GM12878 (cell line): ENCODE data around the gene CPVL. TPM values are rescaled to one million over a fixed set of nuclear protein-coding genes. Genes with fewer than 3 reads are reported as not detected.

Source experiments
- ATAC-seq: fragments of 200-7000 bp; cut with Tn5 transposase; 3 replicates; pipeline ENCODE4 v1.9.1; 2020; ENCODE audit warnings: mild to moderate bottlenecking, moderate library complexity
- BruUV-seq: library from RNA; stranded (reverse); fragments of 400-500 nt; replicated peaks from 2 replicates; lab custom pipeline; 2021; lab: Mats Ljungman, UMichigan
- CTCF ChIA-PET: fragments of 300-600 bp; sonication (Branson Sonifier 250); formaldehyde crosslinking; extraction: SDS; loops from one replicate; lab custom pipeline; 2021; ENCODE audit warnings: inconsistent platforms; lab: Yijun Ruan, JAX
- POLR2A ChIA-PET: fragments of 350-600 bp; formaldehyde crosslinking; extraction: SDS; loops from one replicate; lab custom pipeline; 2021; ENCODE audit warnings: inconsistent platforms; lab: Charles Lee
- RAD21 ChIA-PET: fragments of 300-600 bp; sonication (Branson Sonifier 250); formaldehyde crosslinking; loops from one replicate; lab custom pipeline; 2023; ENCODE audit warnings: antibody characterized with exemption; ENCODE audit not compliant: unreplicated experiment; lab: Charles Lee
- SMC1A ChIA-PET: fragments of 300-600 bp; sonication (Branson Sonifier 250); formaldehyde crosslinking; loops from one replicate; lab custom pipeline; 2023; ENCODE audit not compliant: unreplicated experiment, uncharacterized antibody; lab: Charles Lee
- DNase-seq: peaks from one replicate; pipeline ENCODE4 v3.0.0-alpha.2; 2011; ENCODE audit warnings: low read depth, low spot score
- FAIRE-seq: peaks from 3 replicates; lab custom pipeline; 2011; peaks lifted over from hg19 to GRCh38; lab: Jason Lieb, UNC
- H2AFZ ChIP-seq: 2 replicates; pipeline ENCODE4 v1.6.0; 2011; ENCODE audit warnings: low read depth, low read length, control low read depth; ENCODE audit not compliant: control insufficient read depth
- H3K27ac ChIP-seq: 2 replicates; pipeline ENCODE4 v1.5.1; 2011; ENCODE audit warnings: control low read depth; ENCODE audit not compliant: control insufficient read depth, insufficient read depth
- H3K27me3 ChIP-seq, 2 experiments: replicated peaks in 1 of 2; 2 replicates each; pipeline versions ENCODE4 v1.6.0 to v1.6.1; 2011; ENCODE audit warnings: low read length in 1 of 2; ENCODE audit not compliant: control insufficient read depth in 2 of 2, insufficient read depth in 2 of 2
- H3K36me3 ChIP-seq, 2 experiments: 2 replicates each; pipeline ENCODE4 v1.5.1; 2011; ENCODE audit warnings: low read length in 1 of 2; ENCODE audit not compliant: control insufficient read depth in 2 of 2, insufficient read depth in 2 of 2
- H3K4me1 ChIP-seq: 2 replicates; pipeline ENCODE4 v1.6.1; 2011; ENCODE audit warnings: mild to moderate bottlenecking, low read length, moderate library complexity, mixed read lengths; ENCODE audit not compliant: control insufficient read depth, insufficient read depth
- H3K4me2 ChIP-seq: 2 replicates; pipeline ENCODE4 v1.6.0; 2011; ENCODE audit warnings: control low read depth; ENCODE audit not compliant: control insufficient read depth, insufficient read depth
- H3K4me3 ChIP-seq: fragments of 200-600 bp; sonication (generic); 2 replicates; pipeline ENCODE4 v1.5.1; 2016
- H3K79me2 ChIP-seq: 2 replicates; pipeline ENCODE4 v1.6.0; 2011; ENCODE audit warnings: low read length; ENCODE audit not compliant: control insufficient read depth, insufficient read depth
- H3K9ac ChIP-seq: 2 replicates; pipeline ENCODE4 v1.8.0; 2011; ENCODE audit warnings: low read length, control low read depth, mixed read lengths; ENCODE audit not compliant: control insufficient read depth, insufficient read depth
- H3K9me3 ChIP-seq: replicated peaks from 3 replicates; pipeline ENCODE4 v1.5.1; 2011; ENCODE audit warnings: mild to moderate bottlenecking, low read length; ENCODE audit not compliant: control insufficient read depth, insufficient read depth
- H4K20me1 ChIP-seq: 2 replicates; pipeline ENCODE4 v1.6.0; 2011; ENCODE audit not compliant: control insufficient read depth, insufficient read depth
- ATF2 ChIP-seq: IDR thresholded peaks from 2 replicates; pipeline ENCODE4 v1.6.1; 2012; ENCODE audit warnings: low read length, inconsistent platforms
- CHD1 ChIP-seq: IDR thresholded peaks from 2 replicates; pipeline ENCODE4 v1.6.1; 2012; ENCODE audit warnings: low read depth, low read length, improper control_type of control experiment
- ESRRA ChIP-seq: IDR thresholded peaks from 2 replicates; pipeline ENCODE4 v1.6.1; 2012; ENCODE audit warnings: mild to moderate bottlenecking, low read length, improper control_type of control experiment
- EZH2 ChIP-seq: IDR thresholded peaks from 2 replicates; pipeline ENCODE4 v1.6.1; 2012; ENCODE audit warnings: low read depth, mild to moderate bottlenecking, control low read depth, inconsistent platforms, low read length, borderline replicate concordance; ENCODE audit not compliant: control insufficient read depth
- KLF5 ChIP-seq: fragments of 450-650 bp; IDR thresholded peaks from 2 replicates; pipeline ENCODE4 v1.6.1; 2014; ENCODE audit warnings: mild to moderate bottlenecking; ENCODE audit not compliant: partially characterized antibody
- MYB ChIP-seq: fragments of 150-350 bp; IDR thresholded peaks from 2 replicates; pipeline ENCODE4 v1.6.1; 2014; ENCODE audit warnings: mild to moderate bottlenecking, low read depth, low read length, borderline replicate concordance
- MYC ChIP-seq: IDR thresholded peaks from 2 replicates; pipeline ENCODE4 v1.6.1; 2011; ENCODE audit warnings: mild to moderate bottlenecking, low read length, moderate library complexity, inconsistent platforms; ENCODE audit not compliant: insufficient read depth, insufficient replicate concordance, insufficient read length, severe bottlenecking
- NRF1 ChIP-seq: conservative IDR thresholded peaks from 2 replicates; pipeline ENCODE4 v1.6.1; 2011; ENCODE audit warnings: mild to moderate bottlenecking, low read depth, low read length, improper control_type of control experiment
- PAX8 ChIP-seq: fragments of 450-650 bp; IDR thresholded peaks from 2 replicates; pipeline ENCODE4 v1.6.1; 2017; ENCODE audit warnings: mild to moderate bottlenecking, moderate library complexity
- SKIL ChIP-seq: fragments of 450-650 bp; IDR thresholded peaks from 2 replicates; pipeline ENCODE4 v1.6.1; 2017; ENCODE audit warnings: mild to moderate bottlenecking, low read depth, inconsistent platforms; ENCODE audit not compliant: poor library complexity, severe bottlenecking
- USF2 ChIP-seq: IDR thresholded peaks from 2 replicates; pipeline ENCODE4 v1.6.1; 2011; ENCODE audit warnings: low read depth, low read length, improper control_type of control experiment, borderline replicate concordance
- ZNF384 ChIP-seq: IDR thresholded peaks from 2 replicates; pipeline ENCODE4 v1.6.1; 2012; ENCODE audit warnings: low read depth, mild to moderate bottlenecking, low read length, improper control_type of control experiment, borderline replicate concordance
- WGBS: methylation state at CpG from one replicate; pipeline ENCODE4 v1.1.6; 2016; ENCODE audit warnings: low lambda C conversion rate; ENCODE audit not compliant: insufficient replicate concordance, insufficient coverage; ENCODE audit errors: missing lambda C conversion rate; 5-methylcytosine and 5-hydroxymethylcytosine counted together
- in situ Hi-C: fragments of 300-500 bp; cut with MboI; formaldehyde crosslinking; loops from 9 replicates; pipeline ENCODE4 v1.14.3; 2018; ENCODE audit warnings: mixed read lengths
- intact Hi-C: fragments of 100-400 bp; cut with micrococcal nuclease; formaldehyde crosslinking; loops from one replicate; pipeline ENCODE4 v1.14.2; 2022; ENCODE audit not compliant: unreplicated experiment
- polyA plus RNA-seq, 11 experiments: library from polyadenylated mRNA; depleted of rRNA in 4 of 11; unstranded in 6 of 11; stranded (reverse) in 5 of 11; fragments of >200 nt; fragmentation: Nextera tagmentation in 4 of 11; fragmentation: Illumina TruSeq in 1 of 11; extraction: Ambion mirVana in 4 of 11; extraction: Trizol in 1 of 11; gene quantifications; 1 replicate in 1 of 11; 2 replicates in 10 of 11; pipeline versions ENCODE4 v1.2.1 to v1.2.3, GENCODE V29; 2011 to 2016; ENCODE audit warnings: inconsistent platforms in 2 of 11, missing spikeins in 2 of 11, low read depth in 1 of 11
- total RNA-seq, 4 experiments: library from RNA; depleted of rRNA in 3 of 4; stranded (reverse); fragments of >200 nt in 3 of 4; fragmentation: Illumina TruSeq in 1 of 4; extraction: Trizol in 1 of 4; gene quantifications; 2 replicates each; pipeline versions ENCODE4 v1.2.1 to v1.2.3, GENCODE V29; 2013 to 2021

Gene CPVL
- total and polyA plus RNA-seq, 10 of the 15 experiments (the other 5 are each of a cell fraction or from before 2014, with no cell fraction given): 0.59 TPM; not detected in 9

GRCh38 chr7:29160080-29160479 lies 13.7 kb upstream of the CPVL start:
- H3K79me2 ChIP-seq: no peaks in the 10 kb centered on the region
- H3K27ac ChIP-seq: no peak overlapping the region
- H3K4me2 ChIP-seq: no peak overlapping the region
- CTCF ChIA-PET: no interaction called here
- DNase-seq (no peak), ATAC-seq (no peak)
- BruUV-seq: no TSS peak
- no peak overlapping the region for H2AFZ ChIP-seq
- whole genome bisulfite sequencing: 0% methylated on average over 2 of the region's 2 CpGs
- TF ChIP-seq MYC (no peak), CHD1 (no peak), NRF1 (no peak), ATF2 (no peak)
- TF ChIP-seq, all 136 proteins: peak for 0
- ChIA-PET RAD21 (no interaction called here), POLR2A (no interaction called here), SMC1A (no interaction called here)
- H3K4me1 ChIP-seq: no peaks in the 10 kb centered on the region
- no peak for FAIRE-seq
- H3K36me3 ChIP-seq: no peaks in the 10 kb centered on the region
- H3K27me3 ChIP-seq: no peaks in the 10 kb centered on the region; a peak in 1 of 4 replicates
- H4K20me1 ChIP-seq: no peaks in the 10 kb centered on the region
- H3K4me3 ChIP-seq: no peak overlapping the region
- intact Hi-C loops (no loop called here), in situ Hi-C loops (no loop called here)
- no peak overlapping the region for H3K9ac ChIP-seq
- H3K9me3 ChIP-seq: no peaks in the 10 kb centered on the region

- ATAC-seq: no peak
- ChIA-PET SMC1A (no interaction called here), RAD21 (no interaction called here), POLR2A (no interaction called here), CTCF (no interaction called here)
- FAIRE-seq: no peak
- Histone ChIP-seq H3K79me2 (no peaks in the 10 kb centered on the region), H2AFZ (no peak overlapping the region), H3K9me3 (no peaks in the 10 kb centered on the region), H3K36me3 (no peaks in the 10 kb centered on the region), H3K4me1 (no peaks in the 10 kb centered on the region), H3K27ac (no peak overlapping the region), H3K27me3 (no peaks in the 10 kb centered on the region; a peak in 1 of 4 replicates), H4K20me1 (no peaks in the 10 kb centered on the region), H3K9ac (no peak overlapping the region), H3K4me2 (no peak overlapping the region), H3K4me3 (no peak overlapping the region)
- no peak for DNase-seq
- in situ Hi-C loops: no loop called here
- no TSS peak for BruUV-seq
- intact Hi-C loops: no loop called here
- WGBS: 27% methylated on average over 3 of the region's 3 CpGs
- TF ChIP-seq PAX8: no peak
- TF ChIP-seq EZH2: no peak
- TF ChIP-seq KLF5: no peak
- TF ChIP-seq SKIL: no peak
- no peak for TF ChIP-seq ZNF384
- TF ChIP-seq MYB: no peak
- no peak for TF ChIP-seq ESRRA
- TF ChIP-seq USF2: no peak
These were observed 12.6 kb upstream of the CPVL start for GRCh38 chr7:29158795-29159423.
